ENCODE data around the gene TIMM22.
A peak's percentile ranks its signal among the peaks of the same experiment; 100 is the strongest.

The TIMM22 gene

GRCh38 chr17:1036845-1037237 lies 39.9 kb downstream of the TIMM22 start:
- no peaks in the 10 kb centered on the region for H3K9me3 ChIP-seq
- no peaks in the 10 kb centered on the region for H3K27me3 ChIP-seq
- H3K36me3 ChIP-seq, result peaks cover 64% of the 10 kb centered on the region
- H3K4me3 ChIP-seq (ENCODE audit: low read depth in 1 of 2, low read length in 1 of 2), result no peak overlapping the region
- no peak overlapping the region for H3K27ac ChIP-seq
- TF ChIP-seq, protein P1, sequence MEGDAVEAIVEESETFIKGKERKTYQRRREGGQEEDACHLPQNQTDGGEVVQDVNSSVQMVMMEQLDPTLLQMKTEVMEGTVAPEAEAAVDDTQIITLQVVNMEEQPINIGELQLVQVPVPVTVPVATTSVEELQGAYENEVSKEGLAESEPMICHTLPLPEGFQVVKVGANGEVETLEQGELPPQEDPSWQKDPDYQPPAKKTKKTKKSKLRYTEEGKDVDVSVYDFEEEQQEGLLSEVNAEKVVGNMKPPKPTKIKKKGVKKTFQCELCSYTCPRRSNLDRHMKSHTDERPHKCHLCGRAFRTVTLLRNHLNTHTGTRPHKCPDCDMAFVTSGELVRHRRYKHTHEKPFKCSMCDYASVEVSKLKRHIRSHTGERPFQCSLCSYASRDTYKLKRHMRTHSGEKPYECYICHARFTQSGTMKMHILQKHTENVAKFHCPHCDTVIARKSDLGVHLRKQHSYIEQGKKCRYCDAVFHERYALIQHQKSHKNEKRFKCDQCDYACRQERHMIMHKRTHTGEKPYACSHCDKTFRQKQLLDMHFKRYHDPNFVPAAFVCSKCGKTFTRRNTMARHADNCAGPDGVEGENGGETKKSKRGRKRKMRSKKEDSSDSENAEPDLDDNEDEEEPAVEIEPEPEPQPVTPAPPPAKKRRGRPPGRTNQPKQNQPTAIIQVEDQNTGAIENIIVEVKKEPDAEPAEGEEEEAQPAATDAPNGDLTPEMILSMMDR (IDR thresholded peaks at IDR 0.05), result no peak
- peaks cover 17 to 21% of the 10 kb centered on the region in 2 experiments for H3K4me1 ChIP-seq (ENCODE audit: control insufficient read depth in 1 of 2, insufficient read depth in 1 of 2, low read depth in 1 of 2, low read length in 1 of 2)

DNA sequence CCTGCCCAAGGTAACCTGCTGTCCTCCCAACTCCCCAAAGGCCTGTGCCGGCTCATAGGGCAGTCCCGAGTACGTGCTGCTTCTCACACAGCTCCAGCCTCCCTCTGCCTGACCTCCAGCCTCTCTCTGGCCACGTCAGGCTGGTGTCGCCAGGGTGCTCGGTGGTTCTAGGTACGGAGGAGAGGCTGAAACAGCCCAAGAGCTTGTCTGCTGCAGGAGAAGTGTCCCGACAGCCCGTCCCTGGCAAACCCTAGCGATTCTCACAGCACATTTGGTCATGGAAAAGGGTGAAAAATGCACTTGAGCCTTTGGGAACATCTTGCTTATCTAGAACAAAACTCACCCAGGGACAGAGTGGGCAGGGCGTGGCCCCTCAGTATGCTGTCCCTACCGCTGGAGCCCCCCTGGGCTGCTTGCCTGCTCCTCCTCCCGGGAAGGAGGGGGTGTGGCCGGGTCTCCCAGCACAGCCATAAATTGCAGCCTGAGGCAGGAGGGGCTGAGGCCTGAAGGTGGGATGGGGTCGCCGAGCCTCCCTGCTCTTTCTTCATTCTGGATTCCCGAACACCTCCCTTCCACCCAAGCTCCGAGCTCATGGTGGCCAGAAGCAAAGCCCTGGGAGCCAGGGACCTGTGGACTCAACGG lies 40.4 kb downstream of the TIMM22 start:
- Histone ChIP-seq H3K27ac (no peak overlapping the region), H3K27me3 (no peaks in the 10 kb centered on the region), H3K4me3 (ENCODE audit: low read depth in 1 of 2, low read length in 1 of 2) (no peak overlapping the region), H3K9me3 (no peaks in the 10 kb centered on the region), H3K36me3 (peaks cover 64% of the 10 kb centered on the region), H3K4me1 (ENCODE audit: control insufficient read depth in 1 of 2, insufficient read depth in 1 of 2, low read depth in 1 of 2, low read length in 1 of 2) (peaks cover 17 to 21% of the 10 kb centered on the region in 2 experiments)
- TF ChIP-seq, protein P1 (IDR thresholded peaks at IDR 0.05), result no peak

DNA sequence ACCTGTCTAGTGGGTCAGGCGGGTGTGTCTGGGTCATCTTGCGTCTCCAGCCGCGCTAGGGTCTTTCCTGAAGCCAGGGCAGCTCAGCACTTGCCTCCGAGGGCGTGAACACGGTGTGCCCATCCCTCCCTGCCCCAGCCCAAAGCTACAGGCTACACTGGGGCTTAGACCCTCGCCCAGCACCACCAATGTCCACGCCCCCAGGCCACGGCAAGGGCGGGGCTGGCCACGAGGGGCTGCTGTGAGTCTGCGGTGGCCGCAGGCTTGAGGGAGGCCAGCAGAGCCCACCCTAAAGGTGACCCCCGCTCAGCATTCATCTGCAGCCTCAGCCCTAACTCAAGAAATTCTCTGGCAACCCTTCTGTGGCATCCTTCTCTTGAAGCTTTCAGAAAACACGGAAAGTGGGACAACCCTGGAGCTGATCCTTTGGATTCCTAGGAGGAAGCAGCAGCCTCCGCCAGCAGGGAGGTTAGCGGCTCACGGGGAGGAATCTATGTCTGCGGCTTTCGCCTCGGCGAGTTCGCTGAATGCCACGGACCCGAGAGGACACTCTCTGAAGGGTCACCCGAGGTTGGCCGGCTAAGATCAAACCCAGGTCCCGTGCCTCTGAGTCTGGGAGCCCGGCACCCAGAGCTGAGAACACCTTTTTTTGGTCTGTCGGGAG lies 41.7 kb downstream of the TIMM22 start:
- Histone ChIP-seq H3K9me3 (no peaks in the 10 kb centered on the region), H3K4me1 (ENCODE audit: control insufficient read depth in 1 of 2, insufficient read depth in 1 of 2, low read depth in 1 of 2, low read length in 1 of 2) (peaks cover 17 to 21% of the 10 kb centered on the region in 2 experiments), H3K27ac (peak overlapping the region; percentile 68), H3K27me3 (no peaks in the 10 kb centered on the region), H3K4me3 (ENCODE audit: low read depth in 1 of 2, low read length in 1 of 2) (no peak overlapping the region), H3K36me3 (peaks cover 63% of the 10 kb centered on the region)
- TF ChIP-seq, protein P1 (IDR thresholded peaks at IDR 0.05), result no peak

GRCh38 chr17:1039123-1039507 lies 42.2 kb downstream of the TIMM22 start:
- H3K4me3 ChIP-seq (ENCODE audit: low read depth in 1 of 2, low read length in 1 of 2), result no peak overlapping the region
- no peaks in the 10 kb centered on the region for H3K9me3 ChIP-seq
- peaks cover 66% of the 10 kb centered on the region for H3K36me3 ChIP-seq
- TF ChIP-seq, protein P1 (IDR thresholded peaks at IDR 0.05), result no peak
- no peaks in the 10 kb centered on the region for H3K27me3 ChIP-seq
- peak overlapping the region; percentile 68 for H3K27ac ChIP-seq
- peaks cover 17 to 18% of the 10 kb centered on the region in 2 experiments for H3K4me1 ChIP-seq (ENCODE audit: control insufficient read depth in 1 of 2, insufficient read depth in 1 of 2, low read depth in 1 of 2, low read length in 1 of 2)

GRCh38 chr17:1039511-1040215 lies 42.7 kb downstream of the TIMM22 start:
- Histone ChIP-seq H3K27ac (peak overlapping the region; percentile 68), H3K9me3 (no peaks in the 10 kb centered on the region), H3K4me1 (ENCODE audit: control insufficient read depth in 1 of 2, insufficient read depth in 1 of 2, low read depth in 1 of 2, low read length in 1 of 2) (peaks cover 17 to 18% of the 10 kb centered on the region in 2 experiments), H3K36me3 (peaks cover 64% of the 10 kb centered on the region), H3K27me3 (no peaks in the 10 kb centered on the region), H3K4me3 (ENCODE audit: low read depth in 1 of 2, low read length in 1 of 2) (no peak overlapping the region)
- TF ChIP-seq, protein P1 (IDR thresholded peaks at IDR 0.05), result no peak
